Lung (tissue), 12 donors: ENCODE results near the gene CNTNAP2. TPM values are rescaled to one million over a fixed set of nuclear protein-coding genes. Genes with fewer than 3 reads are reported as not detected.

Experiments
- ATAC-seq: fragments of 200-7000 bp; cut with Tn5 transposase; one replicate; pipeline ENCODE4 v1.9.1; 2020; ENCODE audit warnings: moderate number of reproducible peaks; ENCODE audit not compliant: insufficient read depth, low FRiP score
- DNase-seq, 3 donors: peaks; one replicate each; pipeline ENCODE4 v3.0.0-alpha.2; 2013 to 2017
- H3K27ac ChIP-seq, 2 donors: one replicate each; pipeline ENCODE4 v1.5.1; 2013; ENCODE audit warnings: mild to moderate bottlenecking in 2 of 2, moderate library complexity in 2 of 2, control low read depth in 1 of 2, inconsistent platforms in 1 of 2, low read depth in 1 of 2, low read length in 1 of 2
- H3K27me3 ChIP-seq, 3 donors: one replicate each; pipeline ENCODE4 v1.5.1; 2013; ENCODE audit warnings: low read length in 2 of 3; ENCODE audit not compliant: control insufficient read depth in 3 of 3, insufficient read depth in 3 of 3
- H3K36me3 ChIP-seq, 4 donors: one replicate each; pipeline ENCODE4 v1.5.1; 2013; ENCODE audit warnings: low read length in 4 of 4, mild to moderate bottlenecking in 1 of 4, moderate library complexity in 1 of 4; ENCODE audit not compliant: control insufficient read depth in 4 of 4, insufficient read depth in 4 of 4
- H3K4me1 ChIP-seq, 5 donors: one replicate each; pipeline ENCODE4 v1.5.1; 2013; ENCODE audit warnings: low read length in 5 of 5, mild to moderate bottlenecking in 2 of 5, moderate library complexity in 1 of 5; ENCODE audit not compliant: control insufficient read depth in 5 of 5, insufficient read depth in 5 of 5
- H3K4me3 ChIP-seq: one replicate; pipeline ENCODE4 v1.5.1; 2013; ENCODE audit warnings: mild to moderate bottlenecking, control low read depth, moderate library complexity
- H3K9ac ChIP-seq, 2 donors: one replicate each; pipeline ENCODE4 v1.5.1; 2013; ENCODE audit warnings: low read length in 2 of 2, control low read depth in 1 of 2; ENCODE audit not compliant: insufficient read depth in 1 of 2
- H3K9me3 ChIP-seq, 4 donors: one replicate each; pipeline ENCODE4 v1.5.1; 2013; ENCODE audit warnings: low read length in 3 of 4, mild to moderate bottlenecking in 1 of 4, moderate library complexity in 1 of 4; ENCODE audit not compliant: control insufficient read depth in 4 of 4, insufficient read depth in 3 of 4
- WGBS, 2 donors: extraction: QIAGEN DNeasy Blood & Tissue Kit; methylation state at CpG; one replicate each; pipeline ENCODE4 v1.1.7; 2013; 5-methylcytosine and 5-hydroxymethylcytosine counted together
- polyA plus RNA-seq, 2 donors: library from polyadenylated mRNA; stranded (reverse); fragments of 200-250 nt; gene quantifications; one replicate each; pipeline ENCODE4 v1.2.1, GENCODE V29; 2013
- total RNA-seq, 2 donors: library from RNA; depleted of rRNA in 1 of 2; stranded (reverse); fragments of >200 nt in 1 of 2; gene quantifications; one replicate each; pipeline ENCODE4 v1.2.1, GENCODE V29; 2014 to 2021
- TF ChIP-seq, protein P1 (sequence below): IDR thresholded peaks from 2 replicates; pipeline ENCODE4 v1.5.1; 2012; ENCODE audit warnings: mild to moderate bottlenecking; ENCODE audit errors: control extremely low read depth, extremely low read depth
- donor health status: control.
- donor health status: control.
- donor health status: Bipolar disorder and iron deficiency.
- donor health status: healthy.
- donor health status: DM: yes; HTN: yes; CAD: no.

The CNTNAP2 gene
- total and polyA plus RNA-seq, 4 donors = 0.18 to 45.3 (median 0.52) TPM

DNA sequence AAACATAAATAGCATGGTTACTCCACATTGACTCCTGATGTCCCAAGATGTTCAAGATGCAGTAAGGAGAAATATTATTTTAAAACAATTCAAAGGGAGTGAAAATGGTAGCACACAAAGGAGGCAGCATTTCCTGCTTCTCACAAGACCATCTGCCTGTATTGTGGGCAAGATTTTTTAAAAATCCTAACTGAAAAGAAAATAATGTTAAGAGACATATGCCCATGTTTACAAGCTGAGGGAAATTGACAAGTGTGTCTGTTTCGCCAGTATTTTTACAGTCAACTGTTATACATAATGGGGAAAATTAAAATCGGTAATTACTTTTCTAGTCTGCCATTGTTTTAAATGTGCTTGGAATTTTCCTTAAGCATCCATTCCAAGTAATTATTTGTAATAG is 1827.7 kb downstream of the CNTNAP2 start:
- Histone ChIP-seq H3K9ac (no peak overlapping the region), H3K4me3 (no peak overlapping the region), H3K27me3 (no peaks in the 10 kb centered on the region), H3K9me3 (peaks cover 0 to 2% (median 0%) of the 10 kb centered on the region in 4 donors), H3K27ac (no peak overlapping the region), H3K36me3 (no peaks in the 10 kb centered on the region), H3K4me1 (peaks cover 0 to 9% (median 0%) of the 10 kb centered on the region in 5 donors)
- 82 to 92% methylated on average over 2 of the region's 2 CpGs for WGBS, 2 donors
- DNase-seq = no peak
- TF ChIP-seq, protein P1, sequence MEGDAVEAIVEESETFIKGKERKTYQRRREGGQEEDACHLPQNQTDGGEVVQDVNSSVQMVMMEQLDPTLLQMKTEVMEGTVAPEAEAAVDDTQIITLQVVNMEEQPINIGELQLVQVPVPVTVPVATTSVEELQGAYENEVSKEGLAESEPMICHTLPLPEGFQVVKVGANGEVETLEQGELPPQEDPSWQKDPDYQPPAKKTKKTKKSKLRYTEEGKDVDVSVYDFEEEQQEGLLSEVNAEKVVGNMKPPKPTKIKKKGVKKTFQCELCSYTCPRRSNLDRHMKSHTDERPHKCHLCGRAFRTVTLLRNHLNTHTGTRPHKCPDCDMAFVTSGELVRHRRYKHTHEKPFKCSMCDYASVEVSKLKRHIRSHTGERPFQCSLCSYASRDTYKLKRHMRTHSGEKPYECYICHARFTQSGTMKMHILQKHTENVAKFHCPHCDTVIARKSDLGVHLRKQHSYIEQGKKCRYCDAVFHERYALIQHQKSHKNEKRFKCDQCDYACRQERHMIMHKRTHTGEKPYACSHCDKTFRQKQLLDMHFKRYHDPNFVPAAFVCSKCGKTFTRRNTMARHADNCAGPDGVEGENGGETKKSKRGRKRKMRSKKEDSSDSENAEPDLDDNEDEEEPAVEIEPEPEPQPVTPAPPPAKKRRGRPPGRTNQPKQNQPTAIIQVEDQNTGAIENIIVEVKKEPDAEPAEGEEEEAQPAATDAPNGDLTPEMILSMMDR = no peak
- no peak for ATAC-seq

DNA sequence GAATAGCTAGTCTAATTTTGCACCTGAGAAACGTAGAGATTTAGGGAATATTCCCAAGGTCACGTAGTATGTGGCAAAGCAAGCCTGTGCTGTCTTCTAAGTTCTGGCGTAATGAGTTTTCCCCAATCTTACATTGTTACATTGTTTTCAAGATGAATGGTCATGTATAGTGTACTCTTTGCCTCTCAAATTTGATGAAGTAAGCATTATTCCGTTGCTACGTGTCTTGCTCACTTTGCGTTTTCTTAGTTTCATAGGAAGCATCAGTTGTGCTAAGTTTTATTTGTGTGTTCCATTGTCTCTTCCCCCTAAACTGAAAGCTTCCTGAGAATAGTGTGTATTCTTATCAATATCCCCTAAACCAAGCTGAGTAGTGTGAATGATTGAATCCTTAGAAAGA is 1836.3 kb downstream of the CNTNAP2 start:
- Histone ChIP-seq H3K4me3 (no peak overlapping the region), H3K36me3 (no peaks in the 10 kb centered on the region), H3K4me1 (peaks cover 0 to 4% (median 0%) of the 10 kb centered on the region in 5 donors), H3K9ac (no peak overlapping the region), H3K9me3 (peaks cover 0 to 3% (median 1%) of the 10 kb centered on the region in 4 donors), H3K27ac (no peak overlapping the region), H3K27me3 (no peaks in the 10 kb centered on the region)
- ATAC-seq (no peak), DNase-seq (no peak)
- 88 to 93% methylated on average over 6 of the region's 6 CpGs for WGBS, 2 donors
- TF ChIP-seq, protein P1 = no peak

DNA sequence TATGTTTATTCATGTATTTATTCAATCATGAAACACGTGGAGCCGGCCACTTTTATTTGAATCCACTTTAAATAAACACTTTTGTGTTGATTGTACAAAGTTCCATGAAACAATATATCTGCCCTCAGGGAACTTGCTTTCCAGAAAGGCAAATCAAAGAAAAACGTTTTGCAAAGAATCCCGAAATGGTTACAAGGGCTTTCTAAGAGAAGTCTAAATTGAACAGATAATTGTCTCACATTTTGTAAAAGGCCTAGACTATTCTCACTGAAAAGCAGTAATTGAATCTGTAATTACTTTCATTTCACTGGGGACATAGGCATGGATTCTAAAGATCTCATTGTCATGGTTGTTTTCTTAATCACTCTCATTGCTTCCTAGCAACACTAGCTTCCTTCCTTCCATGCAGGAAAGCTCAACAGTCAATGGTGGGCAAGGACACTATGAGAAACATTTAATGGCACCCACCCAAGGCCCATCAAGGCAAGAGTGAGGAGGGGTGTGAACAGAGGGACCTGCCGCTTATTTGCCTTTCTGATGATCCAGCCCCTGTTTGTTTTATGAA is 1851.5 kb downstream of the CNTNAP2 start:
- 79 to 85% methylated on average over 5 of the region's 5 CpGs for WGBS, 2 donors
- TF ChIP-seq, protein P1 = no peak
- Histone ChIP-seq H3K36me3 (no peaks in the 10 kb centered on the region), H3K4me1 (no peaks in the 10 kb centered on the region), H3K4me3 (no peak overlapping the region), H3K27ac (no peak overlapping the region), H3K9ac (no peak overlapping the region), H3K27me3 (no peaks in the 10 kb centered on the region), H3K9me3 (no peaks in the 10 kb centered on the region)
- DNase-seq (no peak), ATAC-seq (no peak)

DNA sequence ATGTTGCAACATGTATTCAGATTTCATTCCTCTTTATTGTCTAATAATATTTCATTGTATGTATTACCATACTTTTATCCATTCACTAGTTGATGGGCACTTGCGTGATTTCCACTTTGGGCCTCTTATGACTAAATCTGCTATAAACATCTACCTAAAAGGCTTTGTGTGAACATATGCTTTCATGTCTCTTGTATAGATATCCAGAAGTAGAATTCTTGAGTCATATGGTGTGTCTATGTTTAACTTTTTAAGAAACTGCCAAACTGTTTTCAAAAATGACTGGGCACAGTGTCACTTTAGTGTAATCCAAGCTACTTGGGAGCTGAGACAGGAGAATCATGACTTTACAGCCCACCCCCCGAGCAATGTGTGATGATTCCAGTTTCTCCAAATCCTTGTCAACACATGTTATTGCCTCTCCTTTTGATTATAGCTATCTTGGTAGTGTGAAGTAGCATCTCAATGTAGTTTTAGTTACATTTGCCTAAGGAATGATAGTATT is 1855.1 kb downstream of the CNTNAP2 start:
- TF ChIP-seq, protein P1 = no peak
- no peak overlapping the region for H3K4me3 ChIP-seq
- H3K36me3 ChIP-seq = no peaks in the 10 kb centered on the region
- H3K27me3 ChIP-seq = no peaks in the 10 kb centered on the region
- peak in 1 of 3 donors; percentile 17 for DNase-seq
- H3K9ac ChIP-seq = no peak overlapping the region
- H3K9me3 ChIP-seq = no peaks in the 10 kb centered on the region
- H3K27ac ChIP-seq = no peak overlapping the region
- no peaks in the 10 kb centered on the region for H3K4me1 ChIP-seq
- ATAC-seq = no peak
- 86 to 93% methylated on average over 2 of the region's 2 CpGs for WGBS, 2 donors
